Suprapubic skin (tissue), 4 donors: ENCODE results near the gene SMYD3. TPM values are rescaled to one million over a fixed set of nuclear protein-coding genes. Genes with fewer than 3 reads are reported as not detected.
"Not testable (repeated sequence)": the region's sequence is repeated elsewhere in the genome, so short reads cannot be mapped to it uniquely, and the experiment has no call there.

Experiments used
- DNase-seq, 2 donors: peaks; one replicate each; pipeline ENCODE4 v3.0.0-alpha.2; 2019; ENCODE audit warnings: low spot score in 2 of 2
- H3K27ac ChIP-seq: fragments of 200-600 bp; sonication (generic); one replicate; pipeline ENCODE4 v1.5.1; 2019
- H3K27me3 ChIP-seq: fragments of 200-600 bp; sonication (generic); one replicate; pipeline ENCODE4 v1.5.1; 2019
- H3K36me3 ChIP-seq: fragments of 200-600 bp; sonication (generic); one replicate; pipeline ENCODE4 v1.5.1; 2019
- H3K4me1 ChIP-seq: fragments of 200-600 bp; sonication (generic); one replicate; pipeline ENCODE4 v1.5.1; 2019
- H3K4me3 ChIP-seq: fragments of 200-600 bp; sonication (generic); one replicate; pipeline ENCODE4 v1.5.1; 2019; ENCODE audit warnings: mild to moderate bottlenecking
- H3K9me3 ChIP-seq: fragments of 200-600 bp; sonication (generic); one replicate; pipeline ENCODE4 v1.5.1; 2019
- CTCF ChIP-seq, 2 donors: fragments of 200-600 bp in 1 of 2; fragments of 450-650 bp in 1 of 2; sonication (generic) in 1 of 2; IDR thresholded peaks; one replicate each; pipeline ENCODE4 v1.5.1; 2016 to 2019; ENCODE audit warnings: antibody characterized with exemption in 2 of 2, mild to moderate bottlenecking in 1 of 2, moderate library complexity in 1 of 2
- EP300 ChIP-seq: sonication (generic); formaldehyde crosslinking; IDR thresholded peaks from one replicate; pipeline ENCODE4 v1.6.1; 2017; ENCODE audit warnings: antibody characterized with exemption
- POLR2A ChIP-seq, 2 donors: fragments of 450-650 bp; IDR thresholded peaks; one replicate each; pipeline ENCODE4 v1.6.1; 2017; ENCODE audit warnings: antibody characterized with exemption in 2 of 2, mild to moderate bottlenecking in 2 of 2, moderate library complexity in 2 of 2
- POLR2AphosphoS5 ChIP-seq, 3 donors: sonication (generic); formaldehyde crosslinking; IDR thresholded peaks; one replicate each; pipeline ENCODE4 v1.6.1; 2017; ENCODE audit warnings: antibody characterized with exemption in 3 of 3
- WGBS: methylation state at CpG from one replicate; pipeline ENCODE4 v1.1.5; 2018; 5-methylcytosine and 5-hydroxymethylcytosine counted together
- total RNA-seq, 4 donors: library from RNA; depleted of rRNA; stranded (reverse); fragments of >200 nt; gene quantifications; one replicate each; pipeline ENCODE4 v1.1.0, GENCODE V29; 2016

The SMYD3 gene
- total RNA-seq, 4 donors from 2014 or later, result 14.5 to 33.6 (median 18.9) TPM

- 82% methylated on average over 3 of the region's 3 CpGs for WGBS
- TF ChIP-seq POLR2A (IDR thresholded peaks at IDR 0.05) (no peak), CTCF (IDR thresholded peaks at IDR 0.05) (no peak), POLR2AphosphoS5 (IDR thresholded peaks at IDR 0.05) (no peak), EP300 (no peak)
- peaks cover 8% of the 10 kb centered on the region for H3K36me3 ChIP-seq
- H3K4me3 ChIP-seq, result no peak overlapping the region
- H3K9me3 ChIP-seq, result no peaks in the 10 kb centered on the region
- no peaks in the 10 kb centered on the region for H3K27me3 ChIP-seq
- DNase-seq, result no peak
- H3K27ac ChIP-seq, result no peak overlapping the region
- no peaks in the 10 kb centered on the region for H3K4me1 ChIP-seq
Measured at GRCh38 chr1:245750261-245750660, 756.8 kb downstream of the SMYD3 start.

GRCh38 chr1:245749053-245749452 lies 758.0 kb downstream of the SMYD3 start:
- Histone ChIP-seq H3K9me3 (no peaks in the 10 kb centered on the region), H3K4me1 (no peaks in the 10 kb centered on the region), H3K36me3 (peaks cover 8% of the 10 kb centered on the region), H3K4me3 (no peak overlapping the region), H3K27me3 (no peaks in the 10 kb centered on the region), H3K27ac (no peak overlapping the region)
- no peak for DNase-seq
- 87% methylated on average over 3 of the region's 3 CpGs for WGBS
- TF ChIP-seq EP300 (no peak), CTCF (IDR thresholded peaks at IDR 0.05) (no peak), POLR2A (IDR thresholded peaks at IDR 0.05) (no peak)

DNA sequence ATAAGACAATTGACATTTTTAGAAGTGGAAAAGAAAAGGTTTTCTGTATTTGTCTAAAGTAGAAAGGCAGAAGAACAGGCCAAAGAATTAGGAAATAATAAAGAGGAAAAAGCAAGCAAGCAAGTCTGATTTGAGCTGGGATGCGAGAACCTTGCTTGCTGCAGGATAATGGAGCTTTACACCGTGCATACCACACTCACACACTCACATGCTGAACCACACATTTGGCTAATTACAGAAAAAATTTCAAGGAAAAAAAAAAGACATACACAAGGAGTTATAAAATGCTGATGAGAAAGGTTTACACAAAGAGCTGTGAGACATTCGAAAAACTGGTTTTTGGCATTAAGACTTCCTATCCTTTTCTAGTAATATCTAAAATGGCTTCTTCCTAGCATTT lies 758.4 kb downstream of the SMYD3 start:
- no peaks in the 10 kb centered on the region for H3K4me1 ChIP-seq
- no peak overlapping the region for H3K4me3 ChIP-seq
- H3K27ac ChIP-seq, result no peak overlapping the region
- DNase-seq, result no peak
- no peaks in the 10 kb centered on the region for H3K9me3 ChIP-seq
- no peaks in the 10 kb centered on the region for H3K27me3 ChIP-seq
- TF ChIP-seq POLR2A (IDR thresholded peaks at IDR 0.05) (no peak), POLR2AphosphoS5 (IDR thresholded peaks at IDR 0.05) (no peak), EP300 (no peak), CTCF (IDR thresholded peaks at IDR 0.05) (no peak)
- 90% methylated on average over 3 of the region's 3 CpGs for WGBS
- peaks cover 8% of the 10 kb centered on the region for H3K36me3 ChIP-seq

- Histone ChIP-seq H3K27ac (no peak overlapping the region), H3K4me1 (no peaks in the 10 kb centered on the region), H3K36me3 (peaks cover 8% of the 10 kb centered on the region), H3K27me3 (no peaks in the 10 kb centered on the region), H3K9me3 (no peaks in the 10 kb centered on the region), H3K4me3 (no peak overlapping the region)
- TF ChIP-seq POLR2AphosphoS5 (IDR thresholded peaks at IDR 0.05), result no peak
- TF ChIP-seq POLR2A (IDR thresholded peaks at IDR 0.05), result no peak
- TF ChIP-seq CTCF (IDR thresholded peaks at IDR 0.05), result no peak
- TF ChIP-seq EP300, result no peak
- no peak for DNase-seq
- 82% methylated on average over 10 of the region's 10 CpGs for WGBS
Measured at GRCh38 chr1:245748240-245748639, 758.8 kb downstream of the SMYD3 start.

DNA sequence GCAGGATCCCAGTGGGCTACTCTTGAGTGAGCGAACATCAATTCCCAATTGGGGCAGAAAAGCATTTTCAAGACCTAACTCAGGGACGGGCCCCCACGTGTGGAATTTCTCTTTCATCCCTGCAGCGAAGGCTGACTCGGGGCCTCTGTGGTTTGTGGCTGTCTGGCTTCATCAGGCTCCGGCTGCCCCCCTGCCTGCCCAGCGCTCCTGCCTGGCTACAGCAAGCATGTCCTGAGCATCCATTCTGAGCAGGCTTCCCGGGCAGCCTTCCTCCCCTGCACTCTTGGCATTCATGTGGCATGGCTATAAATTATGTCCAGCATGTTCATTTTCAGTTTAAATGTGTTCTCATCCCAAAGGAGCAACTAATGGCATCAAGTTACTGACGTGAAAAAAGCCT lies 764.2 kb downstream of the SMYD3 start:
- 54% methylated on average over 9 of the region's 9 CpGs for WGBS
- no peak for DNase-seq
- TF ChIP-seq EP300, result no peak
- TF ChIP-seq POLR2A (IDR thresholded peaks at IDR 0.05), result no peak
- TF ChIP-seq POLR2AphosphoS5 (IDR thresholded peaks at IDR 0.05), result no peak
- TF ChIP-seq CTCF (IDR thresholded peaks at IDR 0.05), result no peak
- no peaks in the 10 kb centered on the region for H3K9me3 ChIP-seq
- H3K36me3 ChIP-seq, result peaks cover 1% of the 10 kb centered on the region
- no peaks in the 10 kb centered on the region for H3K4me1 ChIP-seq
- H3K27ac ChIP-seq, result no peak overlapping the region
- no peaks in the 10 kb centered on the region for H3K27me3 ChIP-seq
- no peak overlapping the region for H3K4me3 ChIP-seq

DNA sequence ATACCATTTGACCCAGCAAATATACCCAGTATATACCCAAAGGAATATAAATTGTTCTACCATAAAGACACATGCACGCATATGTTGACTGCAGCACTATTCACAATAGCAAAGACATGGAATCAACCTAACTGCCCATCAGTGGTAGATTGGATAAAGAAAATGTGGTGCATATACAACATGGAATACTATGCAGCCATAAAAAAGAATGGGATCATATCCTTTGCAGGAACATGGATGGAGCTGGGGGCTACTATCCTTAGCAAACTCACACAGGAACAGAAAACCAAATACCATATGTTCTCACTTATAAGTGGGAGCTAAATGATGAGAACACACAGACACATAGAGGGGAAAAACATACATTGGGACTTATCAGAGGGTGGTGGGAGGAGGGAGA lies 766.7 kb downstream of the SMYD3 start:
- H3K27ac ChIP-seq, H3K4me3 ChIP-seq, DNase-seq, H3K27me3 ChIP-seq, H3K4me1 ChIP-seq, H3K36me3 ChIP-seq, H3K9me3 ChIP-seq: not testable (repeated sequence)
- WGBS, result 94% methylated on average over 1 of the region's 1 CpG
